HL-60 (cell line): ENCODE results near the gene CTDP1.

Experiments
- CTCF ChIP-seq: IDR thresholded peaks from one replicate; pipeline ENCODE4 v1.5.1; 2011; ENCODE audit warnings: low read length, control low read depth, inconsistent platforms; ENCODE audit not compliant: insufficient read depth
- GABPA ChIP-seq: IDR thresholded peaks from 2 replicates; pipeline ENCODE4 v1.6.1; 2012; ENCODE audit warnings: low read depth
- POLR2AphosphoS5 ChIP-seq: IDR thresholded peaks from 2 replicates; pipeline ENCODE4 v1.6.1; 2012; ENCODE audit warnings: low read depth
- REST ChIP-seq: IDR thresholded peaks from 2 replicates; pipeline ENCODE4 v1.6.1; 2012; ENCODE audit warnings: low read depth; ENCODE audit not compliant: insufficient replicate concordance
- SPI1 ChIP-seq: IDR thresholded peaks from 2 replicates; pipeline ENCODE4 v1.6.1; 2012; ENCODE audit warnings: low read depth, mild to moderate bottlenecking, borderline replicate concordance

GRCh38 chr18:79763407-79763806 lies 83.8 kb downstream of the CTDP1 start:
- TF ChIP-seq CTCF (no peak), GABPA (no peak), REST (no peak), POLR2AphosphoS5 (no peak), SPI1 (no peak)
